Body of pancreas (tissue), 4 donors: ENCODE measurements around the gene SAXO2. TPM values are rescaled to one million over a fixed set of nuclear protein-coding genes. Genes with fewer than 3 reads are reported as not detected.
A peak's percentile ranks its signal among the peaks of the same experiment; 100 is the strongest.
"Not testable (repeated sequence)": the region's sequence is repeated elsewhere in the genome, so short reads cannot be mapped to it uniquely, and the experiment has no call there.

Experiments
- ATAC-seq: fragments of 150-250 bp; one replicate; pipeline ENCODE4 v1.9.1; 2016
- DNase-seq, 4 donors: peaks; one replicate each; pipeline ENCODE4 v3.0.0-alpha.2; 2019
- H3K27ac ChIP-seq, 4 donors: fragments of 200-600 bp; sonication (generic); 1 replicate in 3 of 4; 2 replicates in 1 of 4; pipeline versions ENCODE4 v1.5.1 to v1.6.1; 2016 to 2019; ENCODE audit warnings: mild to moderate bottlenecking in 1 of 4, mixed read lengths in 1 of 4, moderate library complexity in 1 of 4
- H3K27me3 ChIP-seq, 2 donors: fragments of 200-600 bp; sonication (generic); one replicate each; pipeline ENCODE4 v1.6.0; 2016; ENCODE audit warnings: mild to moderate bottlenecking in 1 of 2
- H3K36me3 ChIP-seq, 2 donors: fragments of 200-600 bp; sonication (generic); replicated peaks in 1 of 2; 2 replicates each; pipeline ENCODE4 v1.5.1; 2016; ENCODE audit warnings: low read depth in 2 of 2; ENCODE audit not compliant: insufficient read depth in 1 of 2
- H3K4me1 ChIP-seq: fragments of 200-600 bp; sonication (generic); one replicate; pipeline ENCODE4 v1.6.0; 2016
- H3K4me3 ChIP-seq, 2 donors: fragments of 200-600 bp; sonication (generic); 1 replicate in 1 of 2; 2 replicates in 1 of 2; pipeline ENCODE4 v1.5.1; 2016 to 2019
- H3K9me3 ChIP-seq, 3 donors: fragments of 200-600 bp; sonication (generic); 1 replicate in 2 of 3; 2 replicates in 1 of 3; pipeline ENCODE4 v1.5.1; 2016
- POLR2A ChIP-seq, 3 donors: fragments of 450-650 bp; IDR thresholded peaks; one replicate each; pipeline ENCODE4 v1.6.1; 2016; ENCODE audit warnings: antibody characterized with exemption in 3 of 3, mild to moderate bottlenecking in 2 of 3
- WGBS, 2 donors: methylation state at CpG; one replicate each; pipeline ENCODE4 v1.1.5; 2017; 5-methylcytosine and 5-hydroxymethylcytosine counted together
- intact Hi-C: fragments of 100-400 bp; cut with DNase I; formaldehyde crosslinking; loops from one replicate; pipeline ENCODE4 v1.15.1; 2023
- total RNA-seq, 2 donors: library from RNA; depleted of rRNA; stranded (reverse); fragments of >200 nt; gene quantifications; one replicate each; pipeline ENCODE4 v1.1.0, GENCODE V29; 2016
- TF ChIP-seq, protein P1 (sequence below), 7 experiments: fragments of 450-650 bp in 4 of 7; fragments of 200-600 bp in 3 of 7; sonication (generic) in 3 of 7; IDR thresholded peaks; one replicate each; pipeline ENCODE4 v1.5.1; 2016 to 2019; ENCODE audit warnings: antibody characterized with exemption in 7 of 7

Gene SAXO2, protein sequence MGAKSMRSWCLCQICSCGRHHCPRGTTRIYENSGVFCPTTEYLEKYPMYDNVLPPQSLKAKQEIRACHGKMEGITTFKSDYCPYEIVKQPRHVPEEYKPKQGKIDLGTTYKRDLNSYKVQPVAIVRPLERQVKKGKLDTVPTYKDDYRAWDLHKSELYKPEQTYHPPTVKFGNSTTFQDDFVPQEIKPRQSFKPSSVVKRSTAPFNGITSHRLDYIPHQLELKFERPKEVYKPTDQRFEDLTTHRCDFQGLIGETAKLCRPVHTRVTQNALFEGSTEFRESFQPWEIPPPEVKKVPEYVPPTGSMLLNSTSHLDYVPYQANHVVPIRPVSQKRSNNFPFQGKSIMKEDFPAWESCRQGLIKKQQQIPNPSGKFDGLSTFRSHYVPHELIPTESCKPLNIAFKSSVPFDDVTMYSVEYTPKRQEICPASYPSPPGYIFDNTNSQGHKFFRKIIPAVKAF
- 1 to 10 TPM in 1 of 2 donors, under 1 TPM in 1; 0.26 to 1.3 TPM for total RNA-seq

DNA sequence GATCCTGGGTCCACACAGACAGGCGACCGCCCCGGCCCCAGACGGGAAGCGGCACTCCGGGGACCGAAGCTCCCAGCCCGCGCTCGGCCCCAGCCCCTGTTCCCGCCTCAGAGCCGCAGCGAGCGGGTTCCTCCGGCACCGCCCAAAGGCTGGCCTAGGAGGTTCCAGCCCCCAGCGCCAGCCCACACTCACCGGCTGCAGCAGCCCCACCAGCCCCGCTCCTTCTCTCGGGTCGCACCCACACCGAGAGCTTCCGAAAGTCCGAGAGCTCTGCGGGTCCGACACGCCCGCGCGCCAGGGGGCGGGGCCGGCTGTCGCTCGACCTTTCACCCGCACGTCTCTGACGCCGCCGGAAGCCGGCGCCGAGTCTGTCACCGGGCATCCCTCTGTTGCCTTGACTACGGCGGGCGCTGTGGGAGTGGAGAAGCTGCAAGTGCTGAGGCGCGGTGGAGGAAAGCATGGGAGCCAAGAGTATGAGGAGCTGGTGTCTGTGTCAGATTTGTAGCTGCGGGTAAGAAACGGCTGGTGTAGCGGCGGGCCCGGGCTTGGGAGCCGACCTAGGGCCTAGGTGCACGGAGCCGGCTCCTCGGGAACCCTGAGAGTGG lies at the start of gene SAXO2, which contains the start of gene EFL1:
SAXO2 (plus strand) TSS at position 397 of the 605 bp plus-strand sequence; CDS start at position 459, 62 bp downstream.
EFL1 (minus strand) TSS at position 313 of the 605 bp plus-strand sequence. CDS start 956 bp downstream, outside the sequence.
- WGBS, 2 donors: 0 to 1% methylated on average over 20 to 53 of the region's 57 CpGs
- H3K4me1 ChIP-seq: peaks cover 19% of the 10 kb centered on the region
- DNase-seq (peak; percentile 89 to 93 (median 92)), ATAC-seq (peak; percentile 95)
- TF ChIP-seq POLR2A (IDR thresholded peaks at IDR 0.05): peak in 2 of 3 donors; percentile 66 to 67
- TF ChIP-seq, protein P1, sequence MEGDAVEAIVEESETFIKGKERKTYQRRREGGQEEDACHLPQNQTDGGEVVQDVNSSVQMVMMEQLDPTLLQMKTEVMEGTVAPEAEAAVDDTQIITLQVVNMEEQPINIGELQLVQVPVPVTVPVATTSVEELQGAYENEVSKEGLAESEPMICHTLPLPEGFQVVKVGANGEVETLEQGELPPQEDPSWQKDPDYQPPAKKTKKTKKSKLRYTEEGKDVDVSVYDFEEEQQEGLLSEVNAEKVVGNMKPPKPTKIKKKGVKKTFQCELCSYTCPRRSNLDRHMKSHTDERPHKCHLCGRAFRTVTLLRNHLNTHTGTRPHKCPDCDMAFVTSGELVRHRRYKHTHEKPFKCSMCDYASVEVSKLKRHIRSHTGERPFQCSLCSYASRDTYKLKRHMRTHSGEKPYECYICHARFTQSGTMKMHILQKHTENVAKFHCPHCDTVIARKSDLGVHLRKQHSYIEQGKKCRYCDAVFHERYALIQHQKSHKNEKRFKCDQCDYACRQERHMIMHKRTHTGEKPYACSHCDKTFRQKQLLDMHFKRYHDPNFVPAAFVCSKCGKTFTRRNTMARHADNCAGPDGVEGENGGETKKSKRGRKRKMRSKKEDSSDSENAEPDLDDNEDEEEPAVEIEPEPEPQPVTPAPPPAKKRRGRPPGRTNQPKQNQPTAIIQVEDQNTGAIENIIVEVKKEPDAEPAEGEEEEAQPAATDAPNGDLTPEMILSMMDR (IDR thresholded peaks at IDR 0.05): no peak
- no peaks in the 10 kb centered on the region for H3K36me3 ChIP-seq
- intact Hi-C loops: no loop called here
- no peaks in the 10 kb centered on the region for H3K9me3 ChIP-seq
- H3K27me3 ChIP-seq: no peaks in the 10 kb centered on the region
- peak within 1 kb of the TSS; percentile 90 to 95 for H3K4me3 ChIP-seq
- H3K27ac ChIP-seq: peak within 1 kb of the TSS; percentile 35 to 85 (median 77)

DNA sequence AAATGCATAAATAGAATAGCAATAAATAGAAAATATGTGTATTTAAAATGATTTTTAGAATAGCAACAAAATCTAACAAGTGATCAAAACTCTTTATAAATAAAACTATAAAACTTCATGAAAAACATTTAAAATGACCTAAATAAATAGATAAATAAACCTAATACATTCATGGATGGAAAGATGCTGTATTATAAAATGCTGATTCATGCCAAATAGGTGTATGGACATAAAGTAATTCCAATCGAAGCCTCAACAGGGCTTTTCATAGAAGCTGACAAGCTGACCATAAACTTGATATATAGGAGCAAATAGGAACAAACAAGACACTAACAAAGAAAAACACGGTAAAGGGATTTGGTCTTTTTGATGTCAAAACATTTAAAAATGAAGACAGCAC lies 46.5 kb upstream of the SAXO2 start:
- H3K27me3 ChIP-seq, H3K9me3 ChIP-seq, H3K4me1 ChIP-seq, H3K36me3 ChIP-seq, DNase-seq, H3K27ac ChIP-seq, intact Hi-C loops, ATAC-seq, H3K4me3 ChIP-seq: not testable (repeated sequence)
- 70 to 84% methylated on average over 2 of the region's 2 CpGs for WGBS, 2 donors

DNA sequence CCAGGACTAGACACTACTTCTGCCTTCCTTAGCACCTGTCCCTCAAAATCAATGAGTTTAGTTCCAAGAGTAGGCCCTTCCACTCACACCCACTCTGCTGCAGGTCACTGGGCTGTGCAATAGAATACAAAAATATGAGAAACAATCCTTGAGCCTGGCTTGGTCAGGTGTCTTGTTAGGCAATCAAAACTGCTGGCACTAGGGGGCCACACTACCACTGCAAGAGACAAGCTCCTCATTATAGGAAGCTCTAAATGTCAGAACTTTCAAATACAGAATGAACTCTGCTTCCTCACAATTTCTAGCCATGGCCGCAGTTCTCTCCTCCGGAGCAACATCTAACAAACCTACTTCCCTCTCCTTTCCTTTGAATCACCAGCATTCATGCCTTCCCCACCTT lies 41.1 kb upstream of the SAXO2 start:
- H3K4me3 ChIP-seq, H3K4me1 ChIP-seq, H3K27me3 ChIP-seq, H3K9me3 ChIP-seq, H3K36me3 ChIP-seq, ATAC-seq, intact Hi-C loops, H3K27ac ChIP-seq: not testable (repeated sequence)
- DNase-seq: peak in 3 of 4 donors; percentile 17 to 42 (median 42)
- TF ChIP-seq, protein P1 (IDR thresholded peaks at IDR 0.05): peak in 1 of 7 experiments; percentile 23
- WGBS, 2 donors: 79 to 90% methylated on average over 2 of the region's 2 CpGs

DNA sequence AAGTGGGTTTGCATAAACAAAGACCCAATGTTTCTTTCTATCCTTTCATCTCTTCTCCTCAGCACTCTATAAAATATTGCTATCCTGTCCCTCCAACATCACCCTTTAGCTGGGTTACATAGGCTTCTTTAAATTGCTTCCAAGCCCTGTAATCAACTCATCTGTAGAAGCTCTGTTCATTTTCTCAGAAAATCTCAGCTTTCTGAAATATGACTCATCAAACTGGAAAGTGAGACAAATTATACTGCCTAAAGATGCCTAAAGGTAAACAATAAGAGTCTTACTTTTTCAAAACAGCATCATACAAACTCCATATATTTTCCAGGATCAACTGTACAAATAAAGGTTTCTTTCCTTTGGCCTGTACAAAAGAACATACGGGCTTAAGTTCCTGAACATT lies 33.9 kb upstream of the SAXO2 start:
- Histone ChIP-seq H3K27me3 (no peaks in the 10 kb centered on the region), H3K4me1 (no peaks in the 10 kb centered on the region), H3K4me3 (no peak overlapping the region), H3K9me3 (no peaks in the 10 kb centered on the region), H3K36me3 (peaks cover 0 to 4% of the 10 kb centered on the region in 2 donors), H3K27ac (no peak overlapping the region)
- WGBS, 2 donors: 65 to 94% methylated on average over 1 of the region's 1 CpG
- DNase-seq (no peak), ATAC-seq (no peak)
- TF ChIP-seq POLR2A (IDR thresholded peaks at IDR 0.05): no peak
- TF ChIP-seq, protein P1 (IDR thresholded peaks at IDR 0.05): no peak
- intact Hi-C loops: no loop called here

DNA sequence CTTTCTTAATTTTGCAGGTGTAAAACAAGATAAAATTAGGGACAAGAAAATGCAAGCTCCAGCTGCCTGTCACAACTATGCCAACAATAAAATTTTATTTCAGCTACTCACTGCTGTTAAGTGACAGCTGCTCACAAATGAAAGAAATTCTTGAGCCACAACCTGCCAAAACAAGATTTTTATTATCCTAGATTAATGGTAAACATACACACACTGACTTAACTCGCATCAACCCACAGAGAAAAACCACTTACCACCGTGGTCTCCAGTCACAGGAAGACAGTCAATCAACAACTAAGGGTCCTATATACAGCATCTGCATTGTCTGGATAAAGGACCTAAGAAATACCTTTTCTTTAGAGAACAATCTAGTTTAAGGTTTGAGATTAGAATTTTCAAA lies 31.4 kb upstream of the SAXO2 start:
- H3K27me3 ChIP-seq: no peaks in the 10 kb centered on the region
- 65 to 72% methylated on average over 2 of the region's 2 CpGs for WGBS, 2 donors
- intact Hi-C loops: no loop called here
- no peak for TF ChIP-seq POLR2A (IDR thresholded peaks at IDR 0.05)
- TF ChIP-seq, protein P1 (IDR thresholded peaks at IDR 0.05): no peak
- no peak overlapping the region for H3K4me3 ChIP-seq
- H3K36me3 ChIP-seq: peaks cover 0 to 4% of the 10 kb centered on the region in 2 donors
- ATAC-seq: no peak
- H3K4me1 ChIP-seq: no peaks in the 10 kb centered on the region
- no peaks in the 10 kb centered on the region for H3K9me3 ChIP-seq
- no peak overlapping the region for H3K27ac ChIP-seq
- DNase-seq: no peak
